Measurements from ENCODE around the gene TNN.

TNN gene

DNA sequence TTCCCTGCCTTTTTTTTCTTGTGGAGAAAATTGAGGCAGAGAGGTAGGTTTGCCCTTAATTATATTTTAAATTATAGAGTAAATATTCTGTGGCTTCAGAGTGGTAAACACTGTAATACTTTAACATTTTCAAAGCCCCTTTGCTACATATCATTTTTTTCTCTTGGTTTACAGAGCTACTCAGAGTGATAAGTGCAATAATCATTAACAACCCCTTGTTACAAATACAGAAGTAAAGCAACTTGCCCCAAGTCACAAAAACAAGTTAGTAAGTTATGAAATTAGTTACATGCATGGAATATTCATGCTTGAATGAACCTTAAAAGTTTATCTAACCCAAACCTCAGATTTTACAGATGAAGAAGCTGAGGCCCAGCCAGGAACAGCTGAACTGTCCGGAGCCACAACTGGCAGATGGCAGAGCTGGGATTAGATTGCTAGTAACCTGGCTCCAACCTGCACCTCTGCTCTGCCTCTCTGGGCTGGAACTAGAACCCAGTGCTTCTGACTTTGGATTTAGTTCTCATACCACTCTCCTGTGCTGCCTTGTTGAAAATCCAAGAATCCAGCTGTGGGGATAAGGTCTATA is 48.7 kb downstream of the TNN start:
- DNase-seq (ENCODE audit: low read depth) = no peak

DNA sequence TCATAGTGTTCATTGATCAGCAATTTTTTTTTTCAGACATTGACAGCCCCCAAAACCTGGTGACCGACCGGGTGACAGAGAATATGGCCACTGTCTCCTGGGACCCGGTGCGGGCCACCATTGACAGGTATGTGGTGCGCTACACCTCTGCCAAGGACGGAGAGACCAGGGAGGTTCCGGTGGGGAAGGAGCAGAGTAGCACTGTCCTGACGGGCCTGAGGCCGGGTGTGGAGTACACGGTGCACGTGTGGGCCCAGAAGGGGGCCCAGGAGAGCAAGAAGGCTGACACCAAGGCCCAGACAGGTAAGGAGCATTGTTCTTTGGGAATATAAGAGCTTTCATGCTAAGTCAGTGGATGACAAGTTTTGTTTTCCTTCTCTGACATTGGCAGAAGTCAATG is 49.3 kb downstream of the TNN start:
- DNase-seq (ENCODE audit: low read depth) = no peak

DNA sequence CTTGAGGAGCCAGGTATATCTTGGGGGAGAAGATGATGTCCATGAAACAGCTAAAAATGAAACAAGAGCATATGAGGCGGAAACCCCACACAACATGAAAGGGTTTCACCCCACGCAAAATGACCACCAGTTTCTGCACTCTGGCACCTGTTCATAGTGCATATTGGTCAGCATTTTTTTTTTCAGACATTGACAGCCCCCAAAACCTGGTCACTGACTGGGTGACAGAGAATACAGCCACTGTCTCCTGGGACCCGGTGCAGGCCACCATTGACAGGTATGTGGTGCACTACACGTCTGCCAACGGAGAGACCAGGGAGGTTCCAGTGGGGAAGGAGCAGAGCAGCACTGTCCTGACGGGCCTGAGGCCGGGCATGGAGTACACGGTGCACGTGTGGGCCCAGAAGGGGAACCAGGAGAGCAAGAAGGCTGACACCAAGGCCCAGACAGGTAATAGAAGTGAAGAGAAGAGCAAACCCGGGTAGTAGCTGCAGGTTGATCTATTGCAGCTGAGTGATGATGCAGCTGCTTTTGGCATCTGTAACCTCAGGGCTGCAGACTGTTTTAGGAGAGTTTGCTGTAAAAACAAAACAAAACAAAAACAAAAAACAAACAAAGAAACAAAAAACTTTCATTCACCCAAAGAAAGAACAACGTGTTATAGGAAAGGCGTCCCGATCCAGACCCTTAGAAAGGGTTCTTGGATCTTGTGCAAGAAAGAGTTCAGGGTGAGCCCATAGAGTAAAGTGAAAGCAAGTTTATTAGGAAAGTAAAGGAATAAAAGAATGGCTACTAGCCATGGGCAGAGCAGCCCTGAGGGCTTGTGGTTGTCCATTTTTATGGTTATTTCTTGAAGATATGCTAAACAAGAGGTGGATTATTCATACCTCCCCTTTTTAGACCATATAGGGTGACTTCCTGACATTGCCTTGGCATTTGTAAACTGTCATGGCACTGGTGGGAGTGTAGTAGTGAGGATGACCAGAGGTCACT is 51.0 kb downstream of the TNN start:
- DNase-seq (ENCODE audit: low read depth) = no peak

DNA sequence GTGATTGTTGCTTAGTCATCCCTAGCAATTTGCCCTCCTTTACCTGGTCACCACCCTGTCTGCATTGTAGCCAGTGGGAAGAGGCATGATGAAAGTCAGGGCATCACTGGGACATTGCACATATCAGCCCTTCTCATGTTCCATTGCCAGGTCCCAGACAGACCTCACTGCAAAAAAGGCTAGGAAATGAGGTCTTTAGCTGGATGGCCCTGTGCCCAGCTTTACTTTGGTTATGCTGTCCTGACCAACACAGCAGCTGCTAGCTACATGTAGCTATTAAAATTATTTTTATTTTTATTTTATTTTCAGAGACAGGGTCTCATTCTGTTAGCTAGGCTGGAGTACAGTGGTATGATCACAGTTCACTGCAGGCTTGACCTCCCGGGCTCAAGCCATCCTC is 52.9 kb downstream of the TNN start:
- DNase-seq (ENCODE audit: low read depth) = no peak

DNA sequence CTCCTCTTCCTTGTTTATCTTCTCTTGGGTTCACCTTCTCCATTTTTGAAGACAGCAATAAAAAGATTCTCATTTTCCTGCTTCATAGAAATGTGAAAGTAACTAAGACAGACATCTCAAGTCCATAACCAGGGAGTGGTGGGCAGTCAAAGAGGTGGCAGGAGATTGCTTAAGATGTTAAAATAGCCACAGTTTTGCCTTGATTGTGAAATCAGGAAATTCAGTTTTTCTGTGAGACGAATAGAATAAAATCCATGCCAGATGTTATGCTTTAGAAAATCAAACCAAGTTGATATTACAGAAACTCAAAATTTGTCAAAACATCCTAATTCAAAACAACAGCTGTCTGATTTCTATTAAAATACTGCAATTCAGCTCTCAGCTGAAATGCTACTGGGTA is 57.2 kb downstream of the TNN start:
- DNase-seq (ENCODE audit: low read depth) = no peak

DNA sequence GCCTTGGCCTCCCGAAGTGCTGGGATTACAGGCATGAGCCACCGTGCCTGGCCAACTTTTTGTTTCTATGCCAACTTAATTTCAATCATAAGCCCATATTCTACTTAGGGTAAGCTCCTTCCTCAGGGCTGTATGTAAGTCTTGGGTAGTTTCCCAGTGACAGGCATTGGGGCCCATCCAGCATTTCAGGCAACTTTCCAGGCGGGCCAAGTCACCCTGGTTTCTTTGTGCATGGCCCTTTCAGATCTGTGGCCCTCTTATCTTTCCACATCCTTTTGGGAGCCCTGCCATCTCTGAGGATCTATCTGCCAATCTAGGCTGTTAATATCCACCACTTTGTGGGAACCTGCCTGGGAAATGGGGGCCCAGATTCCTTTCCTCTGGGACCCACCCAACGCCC is 58.7 kb downstream of the TNN start:
- DNase-seq (ENCODE audit: low read depth) = no peak

DNA sequence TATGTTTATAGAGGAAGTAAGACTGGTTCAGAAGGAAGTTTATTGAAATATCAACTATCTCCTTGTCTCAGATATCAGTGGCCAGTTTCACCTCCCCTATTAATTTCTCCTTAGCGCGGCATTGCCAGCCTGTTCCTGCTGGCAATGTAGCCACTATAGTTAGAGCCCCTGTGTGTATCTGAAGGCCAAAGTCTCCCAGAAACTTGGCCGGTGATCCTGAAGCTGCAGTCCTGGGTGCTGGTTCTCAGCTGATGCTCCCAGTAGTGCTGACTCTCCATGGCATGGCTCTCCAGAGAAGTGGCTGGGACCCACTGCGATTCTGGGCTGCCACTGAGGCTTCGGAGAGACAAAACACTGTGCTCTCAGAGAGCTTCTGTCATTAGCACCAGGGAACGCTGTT is 59.9 kb downstream of the TNN start:
- no peak for DNase-seq (ENCODE audit: low read depth)

DNA sequence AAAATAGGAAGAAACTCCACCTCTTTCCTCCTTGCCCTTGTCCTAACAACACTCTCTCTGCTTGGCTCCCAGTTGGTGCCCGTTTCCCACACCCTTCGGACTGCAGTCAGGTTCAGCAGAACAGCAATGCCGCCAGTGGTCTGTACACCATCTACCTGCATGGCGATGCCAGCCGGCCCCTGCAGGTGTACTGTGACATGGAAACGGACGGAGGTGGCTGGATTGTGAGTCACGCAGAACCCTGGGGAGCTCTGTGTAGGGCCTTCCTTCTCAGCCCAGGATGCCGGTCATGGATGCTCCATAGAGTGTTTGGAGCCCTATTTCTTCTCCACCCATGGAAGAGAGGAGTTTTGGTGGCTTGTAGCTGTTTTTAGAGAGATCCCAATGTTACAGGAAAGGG is 60.9 kb downstream of the TNN start:
- no peak for DNase-seq (ENCODE audit: low read depth)

DNA sequence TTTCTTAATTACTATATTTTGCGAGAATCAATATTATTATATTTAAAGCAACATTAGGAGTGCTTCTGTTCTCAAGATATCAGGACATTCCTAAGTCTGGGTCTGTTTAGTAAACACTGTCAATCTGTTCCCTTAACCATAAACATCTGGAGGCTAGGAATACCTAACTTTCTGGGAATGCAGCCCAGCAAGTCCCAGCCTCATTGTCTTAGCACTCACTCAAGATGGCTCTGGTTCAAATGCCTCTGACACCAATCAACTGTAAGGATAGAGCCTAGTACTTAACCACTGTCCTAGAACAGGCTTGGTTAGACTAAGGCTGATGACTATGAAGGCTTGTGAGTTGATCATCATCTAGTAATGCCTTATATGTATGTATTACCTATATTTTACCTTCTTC is 61.5 kb downstream of the TNN start:
- no peak for DNase-seq (ENCODE audit: low read depth)

DNA sequence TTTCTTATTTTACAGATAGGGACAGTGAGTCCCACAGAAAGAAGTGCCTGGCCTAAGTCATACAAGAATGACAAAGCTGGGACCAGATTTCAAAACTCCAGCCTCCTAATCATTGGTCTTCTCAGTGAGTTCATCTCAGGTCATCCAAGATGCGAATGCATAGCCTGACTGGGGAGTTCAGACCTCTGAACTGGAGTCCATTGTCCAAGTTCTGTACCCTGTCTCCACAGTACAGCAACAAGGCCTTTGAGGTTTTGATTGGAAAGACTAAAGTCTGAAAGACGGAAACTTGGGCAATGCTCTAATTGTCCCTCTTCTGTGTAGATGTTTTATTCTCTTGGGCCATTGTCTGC is 62.0 kb downstream of the TNN start:
- DNase-seq (ENCODE audit: low read depth) = no peak

DNA sequence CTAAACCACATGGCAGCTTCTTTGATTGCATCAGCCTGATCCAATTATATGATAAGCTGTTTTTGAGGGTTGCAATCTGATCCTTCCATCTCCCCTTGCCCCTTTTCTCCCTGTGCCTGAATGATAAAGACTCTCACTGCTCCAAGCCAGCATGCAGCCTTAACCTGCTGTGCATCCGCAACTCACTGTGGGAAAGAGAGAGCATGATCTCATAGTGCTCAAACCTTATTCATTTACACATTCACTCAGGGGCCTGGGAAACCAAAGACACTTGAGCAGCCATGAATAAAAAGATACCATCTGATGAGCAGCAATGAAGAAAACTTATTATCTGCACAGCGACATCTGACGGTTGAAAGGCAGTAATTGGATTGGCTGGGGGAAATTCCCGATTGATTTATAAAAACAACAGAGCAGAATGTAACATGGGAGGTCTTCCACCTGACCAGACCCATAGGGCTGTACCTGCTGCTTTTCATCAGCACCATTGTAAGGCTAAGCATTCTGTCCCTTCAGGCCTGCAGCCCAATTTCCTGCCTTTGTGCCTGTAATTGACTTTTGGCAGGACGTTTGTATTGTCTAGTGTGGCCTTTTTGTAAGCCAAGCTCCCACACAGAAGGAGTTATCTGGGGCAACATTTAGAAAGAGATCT is 62.5 kb downstream of the TNN start:
- no peak for DNase-seq (ENCODE audit: low read depth)

DNA sequence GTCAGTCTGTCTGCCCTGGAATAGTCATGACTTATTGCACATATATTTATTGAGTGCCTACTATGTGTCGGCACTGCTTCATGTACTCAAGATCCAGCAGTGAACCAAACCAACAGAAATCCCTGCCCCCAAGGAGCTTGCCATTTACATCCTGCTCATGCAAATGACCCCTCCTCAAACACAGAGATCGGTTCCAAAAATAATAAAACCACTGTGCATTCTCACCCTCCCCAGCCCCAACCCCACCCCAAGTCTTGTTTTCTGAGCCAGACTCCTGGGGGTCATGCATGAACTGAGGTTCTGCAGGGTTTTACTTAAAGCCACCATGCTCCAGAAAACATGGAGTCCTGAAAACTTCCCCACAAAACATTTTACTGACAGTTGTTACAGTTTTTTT is 63.0 kb downstream of the TNN start:
- no peak for DNase-seq (ENCODE audit: low read depth)

DNA sequence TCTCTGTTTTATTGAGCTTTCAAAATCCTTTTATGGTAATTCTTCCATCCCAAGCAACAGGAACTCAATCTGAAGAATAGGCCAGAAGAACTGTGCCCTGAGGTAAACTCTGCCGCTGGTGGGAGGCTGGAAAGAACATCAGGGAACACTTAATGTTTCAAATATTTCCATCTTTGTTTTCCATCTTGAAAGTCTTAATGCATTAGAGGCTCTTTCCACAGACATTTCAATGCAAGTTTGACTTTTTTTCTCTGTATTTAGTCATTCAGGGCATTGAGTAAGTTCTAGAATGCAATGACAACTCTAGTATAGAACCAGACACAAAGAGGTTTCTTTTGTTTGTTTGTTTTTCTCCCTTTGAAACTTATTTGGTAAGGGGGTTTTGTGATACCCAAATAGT is 63.5 kb downstream of the TNN start:
- no peak for DNase-seq (ENCODE audit: low read depth)

DNA sequence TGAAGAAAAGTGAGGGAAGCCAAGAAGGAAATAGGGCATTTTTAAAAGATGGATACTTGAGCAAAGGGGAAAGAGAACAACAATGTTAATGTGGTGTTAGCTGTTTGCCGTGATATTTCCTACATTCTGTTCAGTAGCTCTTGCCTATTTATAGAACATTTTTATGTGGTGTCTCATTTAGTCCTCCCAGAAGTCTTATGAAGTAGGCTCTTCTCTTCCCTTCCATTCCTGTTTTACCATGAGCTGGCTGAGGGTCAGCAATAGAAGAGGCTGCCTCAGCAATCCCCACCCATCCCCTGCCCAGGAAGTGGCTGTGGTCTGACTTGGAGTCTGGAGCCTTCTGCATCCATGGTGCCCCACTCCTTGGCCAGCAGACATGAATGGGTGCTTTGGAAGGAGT is 64.8 kb downstream of the TNN start:
- DNase-seq (ENCODE audit: low read depth) = no peak

DNA sequence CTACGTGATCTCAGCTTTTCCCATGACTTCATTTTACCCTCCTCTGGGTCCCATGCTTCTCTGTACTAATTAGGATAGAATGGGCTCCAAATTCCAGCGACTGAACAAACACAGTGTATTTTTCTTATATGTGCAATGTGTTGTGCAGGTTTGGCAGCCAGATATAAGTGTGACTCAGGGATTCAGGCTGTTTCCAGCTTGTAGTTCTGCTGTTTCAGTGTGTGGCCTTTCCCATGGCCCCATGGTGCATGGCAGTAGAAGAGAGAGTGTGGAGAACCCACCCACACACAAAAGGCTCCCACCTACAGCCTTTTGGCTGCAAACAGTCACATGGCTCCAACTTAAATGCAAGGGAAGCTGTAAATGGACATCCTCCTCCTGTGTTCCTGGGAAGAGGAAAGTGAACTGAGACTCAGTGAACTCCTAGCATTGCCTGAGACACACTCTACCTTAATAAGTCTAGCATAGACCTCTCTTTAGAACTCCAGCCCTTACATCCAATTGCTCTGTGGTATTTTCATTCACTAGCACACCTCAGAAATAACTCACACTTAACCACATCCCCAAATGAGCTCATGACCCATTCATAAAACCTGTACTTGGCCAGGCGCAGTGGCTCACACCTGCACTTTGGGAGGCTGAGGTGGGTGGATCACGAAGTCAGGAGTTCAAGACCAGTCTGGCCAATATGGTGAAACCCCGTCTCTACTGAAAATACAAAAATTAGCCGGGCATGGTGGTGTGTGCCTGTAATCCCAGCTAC is 66.2 kb downstream of the TNN start:
- DNase-seq (ENCODE audit: low read depth) = no peak

DNA sequence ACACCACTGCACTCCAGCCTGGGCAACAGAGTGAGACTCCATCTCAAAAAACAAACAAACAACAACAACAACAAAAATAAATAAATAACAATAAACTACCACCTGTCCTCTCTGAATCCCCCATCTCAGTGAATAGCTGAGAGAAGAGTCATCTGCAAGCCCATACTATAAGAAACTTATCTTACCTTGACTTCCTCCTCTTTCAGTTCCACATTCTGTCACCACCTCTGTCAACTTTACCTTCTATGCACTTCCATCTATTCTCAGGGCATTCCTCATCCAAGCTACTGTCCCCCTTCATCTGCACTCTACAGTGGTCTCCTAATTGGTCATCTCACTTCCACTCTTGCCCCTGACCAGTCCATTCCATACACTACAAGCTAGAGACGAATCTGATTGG is 66.9 kb downstream of the TNN start:
- no peak for DNase-seq (ENCODE audit: low read depth)

DNA sequence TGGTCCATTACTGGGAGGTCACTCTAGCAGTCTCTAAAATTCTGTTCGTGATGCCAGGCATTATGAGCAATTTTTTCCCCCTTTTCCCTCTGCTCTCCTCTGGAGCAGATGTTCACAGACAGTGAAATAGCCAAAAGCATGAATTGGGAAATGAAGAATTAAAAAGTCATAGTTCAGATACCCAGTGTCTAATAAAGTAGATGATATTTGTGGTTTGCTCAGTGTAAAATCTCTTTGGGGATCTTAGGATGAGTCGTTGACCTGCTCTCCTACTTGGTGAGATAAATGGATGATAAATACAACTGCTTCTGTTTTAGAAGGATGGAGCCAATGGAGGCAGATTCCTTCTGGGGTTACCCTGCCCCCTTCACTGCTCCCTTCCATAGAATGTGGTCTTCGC is 68.6 kb downstream of the TNN start:
- DNase-seq (ENCODE audit: low read depth) = no peak

DNA sequence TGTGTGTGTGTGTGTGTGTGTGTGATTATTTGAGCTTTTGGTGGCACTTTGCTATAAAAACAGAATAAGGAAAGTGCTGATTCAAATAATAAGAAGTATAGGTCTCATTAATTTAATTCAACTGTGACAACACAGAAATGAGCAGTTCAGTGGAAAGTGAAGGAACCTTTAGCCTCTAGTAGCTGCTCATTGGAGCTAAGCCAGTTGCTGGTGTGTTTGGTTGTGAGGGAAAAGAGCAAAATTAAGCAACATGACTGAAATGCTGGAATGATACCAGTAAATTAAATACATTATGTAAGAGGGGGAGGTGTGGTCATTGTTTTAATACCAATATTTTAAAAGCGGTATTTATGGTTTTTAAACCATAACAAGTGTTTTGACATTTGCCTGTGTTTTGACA is 69.7 kb downstream of the TNN start:
- DNase-seq (ENCODE audit: low read depth) = no peak

DNA sequence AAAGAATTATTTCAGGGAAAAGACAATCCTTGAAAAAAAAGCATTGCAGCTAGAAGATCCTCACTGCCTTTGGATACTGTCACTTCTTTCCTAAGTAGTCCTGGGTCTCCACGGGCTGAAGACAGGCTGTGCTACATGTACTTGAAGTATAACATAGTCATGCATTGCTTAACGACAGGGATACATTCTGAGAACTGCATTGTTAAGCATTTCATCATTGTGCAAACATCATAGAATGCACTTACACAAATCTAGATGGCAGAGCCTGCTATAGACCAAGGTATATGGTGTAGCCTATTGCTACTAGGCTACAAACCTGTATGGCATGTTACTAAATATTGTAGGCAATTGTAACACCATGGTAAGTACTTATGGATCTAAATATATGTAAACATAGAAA is 70.9 kb downstream of the TNN start:
- no peak for DNase-seq (ENCODE audit: low read depth)

DNA sequence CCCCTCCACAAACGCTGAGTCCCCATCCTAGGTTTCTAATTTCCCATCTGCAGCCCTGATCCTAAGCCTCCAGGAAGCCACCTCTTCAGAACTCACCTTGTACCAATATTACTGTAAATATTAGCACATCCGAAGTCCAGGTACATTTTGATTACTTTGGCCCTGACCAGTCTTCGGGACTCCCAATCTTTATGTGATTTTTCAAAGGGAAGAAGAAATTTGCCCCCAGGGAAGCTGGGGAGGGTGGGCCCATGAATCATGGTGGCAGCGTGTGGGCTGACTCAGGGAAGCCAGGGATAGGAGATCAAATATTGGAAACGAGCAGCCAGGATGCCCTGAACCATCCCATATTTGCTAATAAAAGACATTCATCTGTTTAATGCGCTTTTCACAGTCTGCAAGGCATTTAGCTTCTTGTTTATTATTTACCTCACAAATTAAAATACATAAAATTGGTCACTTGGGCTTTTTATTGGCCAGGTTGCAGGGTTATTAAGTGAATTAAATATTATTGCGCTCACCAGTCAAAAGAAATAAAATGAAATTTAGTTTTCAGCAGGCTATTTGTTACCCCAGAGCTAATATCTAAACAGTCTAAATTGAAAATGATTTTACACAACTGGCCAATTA is 78.4 kb downstream of the TNN start:
- no peak for DNase-seq (ENCODE audit: low read depth)

DNA sequence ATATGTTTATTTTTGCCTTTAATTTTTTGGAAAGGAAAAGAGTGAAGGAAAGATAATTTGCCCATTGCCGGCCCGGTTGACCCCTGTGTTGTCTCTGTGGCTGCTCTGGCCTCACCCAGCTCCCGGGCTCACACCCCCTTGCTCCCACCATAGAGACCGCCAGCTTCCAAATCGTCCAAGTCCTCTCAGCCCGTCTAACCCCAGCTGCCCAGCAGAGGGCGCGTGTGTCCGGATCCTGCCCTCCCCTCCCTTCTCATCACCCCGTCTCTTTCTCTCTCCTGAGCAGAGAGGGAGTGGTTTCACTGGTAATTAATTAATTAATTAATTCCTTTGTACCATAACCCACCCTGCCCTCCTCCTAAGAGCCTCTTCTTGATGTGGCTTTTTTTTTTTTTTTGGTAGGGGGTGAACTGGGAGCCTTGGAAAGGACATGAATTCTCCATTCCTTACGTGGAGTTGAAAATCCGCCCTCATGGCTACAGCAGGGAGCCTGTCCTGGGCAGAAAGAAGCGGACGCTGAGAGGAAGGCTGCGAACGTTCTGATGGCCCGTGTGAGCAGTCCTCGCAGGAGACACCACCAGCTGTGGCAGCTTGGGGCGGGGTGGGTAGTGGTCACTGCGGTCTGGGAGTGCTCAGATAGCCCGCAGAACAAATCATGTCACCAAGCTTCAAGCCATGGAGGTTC is 79.0 kb downstream of the TNN start:
- DNase-seq (ENCODE audit: low read depth) = no peak

DNA sequence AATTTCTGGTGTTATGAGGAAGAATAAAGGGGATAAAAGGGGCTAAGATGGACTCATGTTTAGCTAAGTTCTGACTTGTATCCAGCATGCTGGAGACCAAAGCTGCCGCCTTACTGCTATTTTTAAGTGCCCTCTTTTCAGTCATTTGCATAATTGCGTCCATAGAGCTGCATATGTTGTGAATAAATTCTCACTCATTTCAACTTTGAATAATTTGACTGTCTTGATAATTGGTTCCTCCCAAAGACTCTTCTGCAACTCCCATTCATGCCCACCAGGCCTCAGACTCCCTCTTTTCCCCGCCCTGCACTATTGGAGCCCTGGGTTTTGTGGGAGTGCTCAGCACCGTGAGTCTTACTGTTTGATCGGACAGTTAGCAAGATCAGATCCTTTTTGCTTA is 79.9 kb downstream of the TNN start:
- no peak for DNase-seq (ENCODE audit: low read depth)

All from non-pigmented ciliary epithelial cell (primary cell).